Tibial nerve (tissue), 4 donors: ENCODE data around the gene ING3. TPM values are rescaled to one million over a fixed set of nuclear protein-coding genes. Genes with fewer than 3 reads are reported as not detected.

Experiments
- DNase-seq, 2 donors: peaks; one replicate each; pipeline ENCODE4 v3.0.0-alpha.2; 2019; ENCODE audit warnings: low spot score in 2 of 2
- H3K27ac ChIP-seq, 4 donors: fragments of 200-600 bp; sonication (generic) in 3 of 4; one replicate each; pipeline ENCODE4 v1.5.1; 2017 to 2019; ENCODE audit warnings: mild to moderate bottlenecking in 1 of 4
- H3K27me3 ChIP-seq, 2 donors: fragments of 200-600 bp; sonication (generic) in 1 of 2; one replicate each; pipeline versions ENCODE4 v1.5.1 to v1.6.0; 2017 to 2019
- H3K36me3 ChIP-seq, 3 donors: fragments of 200-600 bp; sonication (generic); one replicate each; pipeline ENCODE4 v1.5.1; 2018 to 2019
- H3K4me1 ChIP-seq, 4 donors: fragments of 200-600 bp; sonication (generic) in 3 of 4; one replicate each; pipeline ENCODE4 v1.5.1; 2017 to 2019
- H3K4me3 ChIP-seq, 4 donors: fragments of 200-600 bp; sonication (generic) in 3 of 4; one replicate each; pipeline ENCODE4 v1.5.1; 2017 to 2019; ENCODE audit warnings: mild to moderate bottlenecking in 1 of 4, moderate library complexity in 1 of 4
- H3K9me3 ChIP-seq, 4 donors: fragments of 200-600 bp; sonication (generic) in 3 of 4; one replicate each; pipeline ENCODE4 v1.5.1; 2017 to 2019
- EP300 ChIP-seq, 2 donors: sonication (generic); formaldehyde crosslinking; IDR thresholded peaks; one replicate each; pipeline ENCODE4 v1.6.1; 2017; ENCODE audit warnings: antibody characterized with exemption in 2 of 2, mild to moderate bottlenecking in 1 of 2
- POLR2A ChIP-seq, 2 donors: fragments of 450-650 bp; IDR thresholded peaks; one replicate each; pipeline ENCODE4 v1.6.1; 2017; ENCODE audit warnings: antibody characterized with exemption in 2 of 2, mild to moderate bottlenecking in 2 of 2, moderate library complexity in 2 of 2
- WGBS, 2 donors: methylation state at CpG; one replicate each; pipeline ENCODE4 v1.1.5; 2018; 5-methylcytosine and 5-hydroxymethylcytosine counted together
- small RNA-seq: library from RNA; depleted of rRNA; stranded (forward); fragments of <200 nt; gene quantifications from one replicate; pipeline ENCODE3, GENCODE V24; 2016
- total RNA-seq, 4 donors: library from RNA; depleted of rRNA; stranded (reverse); fragments of >200 nt; gene quantifications; one replicate each; pipeline ENCODE4 v1.1.0, GENCODE V29; 2016
- TF ChIP-seq, protein P1 (sequence below), 5 experiments: fragments of 200-600 bp in 3 of 5; fragments of 450-650 bp in 2 of 5; sonication (generic) in 3 of 5; IDR thresholded peaks; one replicate each; pipeline ENCODE4 v1.5.1; 2016 to 2019; ENCODE audit warnings: antibody characterized with exemption in 5 of 5, mild to moderate bottlenecking in 3 of 5, moderate library complexity in 2 of 5

The ING3 gene
- total RNA-seq, 4 donors from 2014 or later: 9.4 to 21.3 (median 11.4) TPM

- H3K4me1 ChIP-seq: peaks cover 0 to 63% (median 2%) of the 10 kb centered on the region in 4 donors
- 88 to 93% methylated on average over 1 of the region's 1 CpG for WGBS, 2 donors
- DNase-seq: no peak
- H3K27me3 ChIP-seq: no peaks in the 10 kb centered on the region
- H3K36me3 ChIP-seq: no peaks in the 10 kb centered on the region
- peak overlapping the region in 2 of 4 donors; percentile 5 to 13 for H3K27ac ChIP-seq
- no peaks in the 10 kb centered on the region for H3K9me3 ChIP-seq
- no peak overlapping the region for H3K4me3 ChIP-seq
- TF ChIP-seq EP300 (IDR thresholded peaks at IDR 0.05) (no peak), POLR2A (IDR thresholded peaks at IDR 0.05) (no peak)
- TF ChIP-seq, protein P1, sequence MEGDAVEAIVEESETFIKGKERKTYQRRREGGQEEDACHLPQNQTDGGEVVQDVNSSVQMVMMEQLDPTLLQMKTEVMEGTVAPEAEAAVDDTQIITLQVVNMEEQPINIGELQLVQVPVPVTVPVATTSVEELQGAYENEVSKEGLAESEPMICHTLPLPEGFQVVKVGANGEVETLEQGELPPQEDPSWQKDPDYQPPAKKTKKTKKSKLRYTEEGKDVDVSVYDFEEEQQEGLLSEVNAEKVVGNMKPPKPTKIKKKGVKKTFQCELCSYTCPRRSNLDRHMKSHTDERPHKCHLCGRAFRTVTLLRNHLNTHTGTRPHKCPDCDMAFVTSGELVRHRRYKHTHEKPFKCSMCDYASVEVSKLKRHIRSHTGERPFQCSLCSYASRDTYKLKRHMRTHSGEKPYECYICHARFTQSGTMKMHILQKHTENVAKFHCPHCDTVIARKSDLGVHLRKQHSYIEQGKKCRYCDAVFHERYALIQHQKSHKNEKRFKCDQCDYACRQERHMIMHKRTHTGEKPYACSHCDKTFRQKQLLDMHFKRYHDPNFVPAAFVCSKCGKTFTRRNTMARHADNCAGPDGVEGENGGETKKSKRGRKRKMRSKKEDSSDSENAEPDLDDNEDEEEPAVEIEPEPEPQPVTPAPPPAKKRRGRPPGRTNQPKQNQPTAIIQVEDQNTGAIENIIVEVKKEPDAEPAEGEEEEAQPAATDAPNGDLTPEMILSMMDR (IDR thresholded peaks at IDR 0.05): no peak
Measured at GRCh38 chr7:121026159-121026558, 75.6 kb downstream of the ING3 start.

- H3K4me3 ChIP-seq: no peak overlapping the region
- peaks cover 0 to 59% (median 2%) of the 10 kb centered on the region in 4 donors for H3K4me1 ChIP-seq
- no peaks in the 10 kb centered on the region for H3K36me3 ChIP-seq
- TF ChIP-seq, protein P1 (IDR thresholded peaks at IDR 0.05): no peak
- no peak for TF ChIP-seq POLR2A (IDR thresholded peaks at IDR 0.05)
- no peak for TF ChIP-seq EP300 (IDR thresholded peaks at IDR 0.05)
- no peaks in the 10 kb centered on the region for H3K27me3 ChIP-seq
- WGBS, 2 donors: 96 to 99% methylated on average over 3 of the region's 3 CpGs
- H3K9me3 ChIP-seq: no peaks in the 10 kb centered on the region
- DNase-seq: no peak
- no peak overlapping the region for H3K27ac ChIP-seq
Measured at GRCh38 chr7:121026577-121027111, 76.1 kb downstream of the ING3 start.

Small RNA genes lying within 50 kb of the gene (small RNA-seq; reads per million reads assigned to genes)
- not detected for gene RNA5SP240

Other genes starting within 250 kb of the ING3 start
- gene TSPAN12, start 92.6 kb upstream of the ING3 start, total RNA-seq: 10 to 100 TPM in 1 of 4 donors, 1 to 10 TPM in 3; 2.7 to 11.1 (median 6.1) TPM
- 10 to 100 TPM; 15.0 to 32.1 (median 21.8) TPM for gene CPED1, start 37.9 kb downstream of the ING3 start, total RNA-seq